Chondrocyte (in vitro differentiated cells): ENCODE measurements around the gene ENKUR. TPM values are rescaled to one million over a fixed set of nuclear protein-coding genes. Genes with fewer than 3 reads are reported as not detected.
A peak's percentile ranks its signal among the peaks of the same experiment; 100 is the strongest.

Experiments used
- DNase-seq: peaks from one replicate; pipeline ENCODE4 v3.0.0; 2021; ENCODE audit warnings: mixed read lengths, low spot score
- H3K27ac Mint-ChIP-seq: one replicate; pipeline ENCODE4 v1.8.0; 2021; ENCODE audit warnings: mild to moderate bottlenecking, moderate library complexity, mixed read lengths; ENCODE audit not compliant: unreplicated experiment
- H3K27me3 Mint-ChIP-seq: 2 replicates; pipeline ENCODE4 v1.8.0; 2021; ENCODE audit warnings: low read depth, mixed read lengths
- H3K36me3 Mint-ChIP-seq: 2 replicates; pipeline ENCODE4 v1.8.0; 2021; ENCODE audit warnings: low read depth, mixed read lengths
- H3K4me1 Mint-ChIP-seq: 2 replicates; pipeline ENCODE4 v1.8.0; 2021; ENCODE audit warnings: low read depth, mild to moderate bottlenecking, mixed read lengths
- H3K4me3 Mint-ChIP-seq: one replicate; pipeline ENCODE4 v1.8.0; 2021; ENCODE audit warnings: mild to moderate bottlenecking, moderate library complexity, mixed read lengths; ENCODE audit not compliant: unreplicated experiment
- H3K9me3 Mint-ChIP-seq: 2 replicates; pipeline ENCODE4 v1.8.0; 2021; ENCODE audit warnings: low read depth, mixed read lengths
- long read RNA-seq: library from polyadenylated mRNA; stranded (forward); transcript quantifications from one replicate; pipeline ENCODE4 v2.0.0, GENCODE V29; 2021
- total RNA-seq: library from RNA; stranded (reverse); gene quantifications from 3 replicates; pipeline ENCODE4 v1.2.1, GENCODE V29; 2021
- TF ChIP-seq, protein P1 (sequence below): fragments of 200-600 bp; sonication (generic); IDR thresholded peaks from 2 replicates; pipeline ENCODE4 v1.5.0; 2021; ENCODE audit warnings: antibody characterized with exemption, mild to moderate bottlenecking, moderate library complexity

Gene ENKUR, protein sequence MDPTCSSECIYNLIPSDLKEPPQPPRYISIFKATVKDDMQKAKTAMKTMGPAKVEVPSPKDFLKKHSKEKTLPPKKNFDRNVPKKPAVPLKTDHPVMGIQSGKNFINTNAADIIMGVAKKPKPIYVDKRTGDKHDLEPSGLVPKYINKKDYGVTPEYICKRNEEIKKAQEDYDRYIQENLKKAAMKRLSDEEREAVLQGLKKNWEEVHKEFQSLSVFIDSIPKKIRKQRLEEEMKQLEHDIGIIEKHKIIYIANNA
- 0.45 to 3.2 TPM (median 0.56 TPM) in 3 replicates for total RNA-seq
- long read RNA-seq, partial matches to known transcripts = 1 of 3 reads
- long read RNA-seq, other reads (novel, unspliced or antisense) = 2 of 3 reads

DNA sequence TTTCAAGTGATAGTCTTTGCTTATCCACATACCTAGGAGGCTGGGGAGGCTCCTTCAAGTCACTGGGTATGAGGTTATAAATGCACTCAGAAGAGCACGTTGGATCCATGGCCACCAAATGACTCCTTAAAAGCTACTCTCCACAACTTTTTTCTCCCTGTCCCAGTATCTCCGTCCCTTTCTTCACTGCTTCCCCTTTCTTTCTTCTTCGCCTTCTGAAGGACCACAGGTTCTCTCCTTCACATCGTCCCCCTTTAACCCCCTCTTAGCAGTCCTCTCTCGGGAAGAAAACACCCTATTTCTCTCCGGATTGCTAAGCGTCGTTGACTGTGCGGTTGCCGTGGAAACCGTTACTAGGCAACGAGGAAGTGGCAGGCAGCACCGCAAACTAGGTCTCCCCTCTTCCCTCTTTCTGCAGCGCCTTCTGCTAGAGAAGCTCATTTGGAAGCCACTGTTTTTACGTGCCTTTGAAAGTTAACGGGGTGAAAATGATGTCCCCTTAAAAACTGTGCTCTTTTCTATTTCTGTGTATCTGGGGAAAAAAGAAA is at the start of gene ENKUR:
ENKUR (minus strand) TSS at position 331 of the 548 bp plus-strand sequence; CDS start at position 109, 222 bp downstream.
- H3K27me3 Mint-ChIP-seq = no peaks in the 10 kb centered on the region
- H3K36me3 Mint-ChIP-seq = no peaks in the 10 kb centered on the region
- DNase-seq = no peak
- H3K27ac Mint-ChIP-seq = peak within 1 kb of the TSS; percentile 97
- H3K4me1 Mint-ChIP-seq = peaks cover 21% of the 10 kb centered on the region
- no peaks in the 10 kb centered on the region for H3K9me3 Mint-ChIP-seq
- TF ChIP-seq, protein P1, sequence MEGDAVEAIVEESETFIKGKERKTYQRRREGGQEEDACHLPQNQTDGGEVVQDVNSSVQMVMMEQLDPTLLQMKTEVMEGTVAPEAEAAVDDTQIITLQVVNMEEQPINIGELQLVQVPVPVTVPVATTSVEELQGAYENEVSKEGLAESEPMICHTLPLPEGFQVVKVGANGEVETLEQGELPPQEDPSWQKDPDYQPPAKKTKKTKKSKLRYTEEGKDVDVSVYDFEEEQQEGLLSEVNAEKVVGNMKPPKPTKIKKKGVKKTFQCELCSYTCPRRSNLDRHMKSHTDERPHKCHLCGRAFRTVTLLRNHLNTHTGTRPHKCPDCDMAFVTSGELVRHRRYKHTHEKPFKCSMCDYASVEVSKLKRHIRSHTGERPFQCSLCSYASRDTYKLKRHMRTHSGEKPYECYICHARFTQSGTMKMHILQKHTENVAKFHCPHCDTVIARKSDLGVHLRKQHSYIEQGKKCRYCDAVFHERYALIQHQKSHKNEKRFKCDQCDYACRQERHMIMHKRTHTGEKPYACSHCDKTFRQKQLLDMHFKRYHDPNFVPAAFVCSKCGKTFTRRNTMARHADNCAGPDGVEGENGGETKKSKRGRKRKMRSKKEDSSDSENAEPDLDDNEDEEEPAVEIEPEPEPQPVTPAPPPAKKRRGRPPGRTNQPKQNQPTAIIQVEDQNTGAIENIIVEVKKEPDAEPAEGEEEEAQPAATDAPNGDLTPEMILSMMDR = no peak
- peak within 1 kb of the TSS; percentile 86 for H3K4me3 Mint-ChIP-seq

DNA sequence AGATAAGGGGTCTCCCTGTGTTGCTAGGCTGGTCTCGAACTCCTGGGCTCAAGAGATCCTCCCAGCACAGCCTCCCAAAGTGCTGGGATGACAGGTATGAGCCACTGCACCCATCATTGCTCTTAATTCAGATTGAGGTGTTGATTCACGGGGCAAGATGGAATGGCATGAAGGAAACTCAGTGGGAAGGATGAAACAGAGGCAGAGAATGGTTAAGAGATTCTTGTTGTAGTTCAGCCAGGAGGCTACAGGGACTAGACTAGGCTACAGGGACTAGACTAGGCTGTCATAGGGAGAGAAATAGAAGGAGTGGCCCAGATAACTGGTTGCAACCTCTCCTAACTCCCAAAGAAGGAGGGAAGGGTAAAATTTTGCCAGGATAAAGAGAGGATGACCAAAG is 48.4 kb upstream of the ENKUR start:
- Mint-ChIP-seq H3K4me3 (no peak overlapping the region), H3K4me1 (peaks cover 57% of the 10 kb centered on the region), H3K9me3 (peaks cover 8% of the 10 kb centered on the region), H3K27me3 (no peaks in the 10 kb centered on the region), H3K36me3 (no peaks in the 10 kb centered on the region), H3K27ac (no peak overlapping the region)
- no peak for DNase-seq
- TF ChIP-seq, protein P1 = no peak

DNA sequence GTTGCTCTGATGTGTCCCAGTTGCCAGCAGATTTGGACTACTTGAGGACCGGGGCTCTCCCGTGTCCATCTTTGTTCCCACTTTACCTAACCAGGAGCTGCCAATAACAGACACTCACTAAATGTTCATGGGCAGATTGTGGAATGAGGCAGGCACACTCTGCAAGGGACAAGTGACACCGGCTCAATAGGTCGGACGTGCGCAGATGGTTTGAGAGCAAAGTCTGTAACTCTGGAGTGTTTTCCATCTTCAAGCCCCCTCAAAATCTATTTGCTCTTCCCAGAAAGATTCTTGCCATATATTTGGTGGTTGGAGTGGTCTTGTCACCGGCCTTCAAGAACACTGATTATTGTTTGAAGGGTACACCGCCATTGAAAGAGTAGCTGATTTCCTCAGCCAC is 47.7 kb upstream of the ENKUR start:
- Mint-ChIP-seq H3K36me3 (no peaks in the 10 kb centered on the region), H3K4me1 (peaks cover 57% of the 10 kb centered on the region), H3K4me3 (no peak overlapping the region), H3K27ac (peak overlapping the region; percentile 65), H3K9me3 (peaks cover 8% of the 10 kb centered on the region), H3K27me3 (no peaks in the 10 kb centered on the region)
- TF ChIP-seq, protein P1 = no peak
- no peak for DNase-seq

DNA sequence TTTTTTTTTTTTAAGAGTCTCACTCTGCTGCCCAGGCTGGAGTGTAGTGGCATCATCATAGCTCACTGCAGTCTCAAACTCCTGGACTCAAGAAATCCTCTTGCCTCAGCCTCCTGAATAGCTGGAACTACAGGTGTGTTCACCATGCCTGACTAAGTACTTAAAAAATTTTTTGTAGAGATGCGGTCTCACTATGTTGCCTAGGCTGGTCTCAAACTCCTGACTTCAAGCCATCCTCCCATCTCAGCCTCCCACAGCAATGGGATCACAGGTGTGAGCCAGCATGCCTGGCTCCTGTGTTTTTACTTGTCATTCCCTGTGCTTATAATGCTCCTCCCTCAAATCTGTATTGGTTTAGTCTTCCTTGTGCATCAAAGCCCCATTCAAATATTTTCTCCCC is 47.2 kb upstream of the ENKUR start:
- no peaks in the 10 kb centered on the region for H3K27me3 Mint-ChIP-seq
- peak overlapping the region; percentile 65 for H3K27ac Mint-ChIP-seq
- no peak for DNase-seq
- TF ChIP-seq, protein P1 = no peak
- H3K4me3 Mint-ChIP-seq = no peak overlapping the region
- peaks cover 8% of the 10 kb centered on the region for H3K9me3 Mint-ChIP-seq
- H3K36me3 Mint-ChIP-seq = no peaks in the 10 kb centered on the region
- H3K4me1 Mint-ChIP-seq = peaks cover 52% of the 10 kb centered on the region

DNA sequence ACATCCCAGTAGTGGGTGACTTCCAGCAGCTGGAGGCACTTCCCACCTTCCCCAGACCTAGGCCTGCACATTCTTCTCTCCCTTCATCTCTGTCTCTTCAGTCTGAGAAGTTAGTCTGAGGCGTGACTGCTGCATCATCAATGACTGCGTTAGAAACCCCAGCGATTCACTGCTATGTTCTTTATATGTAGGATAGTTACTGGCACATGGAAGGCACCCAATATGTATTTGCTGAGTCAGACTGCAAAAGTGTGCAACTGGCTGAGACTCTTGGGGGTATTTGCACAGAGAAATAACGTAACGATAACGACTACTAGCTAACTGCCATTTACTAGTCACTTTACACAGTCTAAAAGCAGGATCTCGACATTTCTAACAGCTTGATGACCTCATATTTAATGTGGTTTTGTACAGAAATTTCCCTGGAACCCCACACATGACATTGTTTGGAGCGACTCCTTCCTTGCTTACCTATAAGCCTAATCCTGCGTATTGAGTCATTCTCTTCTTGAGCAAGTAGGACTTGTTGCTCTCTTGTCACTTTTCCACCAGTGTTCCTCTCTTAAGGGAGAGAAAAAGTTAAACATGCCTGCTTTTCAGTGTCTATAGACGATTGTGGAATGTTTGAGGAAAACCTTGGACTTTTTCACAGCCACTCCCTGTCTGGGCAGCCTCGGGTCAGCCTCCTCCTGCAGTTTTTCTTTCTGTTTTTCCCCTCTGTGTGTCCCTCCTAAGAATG is 45.9 kb upstream of the ENKUR start:
- H3K4me3 Mint-ChIP-seq = peak overlapping the region; percentile 48
- TF ChIP-seq, protein P1 = no peak
- H3K27ac Mint-ChIP-seq = peak overlapping the region; percentile 98
- no peaks in the 10 kb centered on the region for H3K27me3 Mint-ChIP-seq
- H3K36me3 Mint-ChIP-seq = no peaks in the 10 kb centered on the region
- H3K9me3 Mint-ChIP-seq = peaks cover 8% of the 10 kb centered on the region
- DNase-seq = no peak
- H3K4me1 Mint-ChIP-seq = peaks cover 50% of the 10 kb centered on the region
